Measurements from ENCODE around the gene NRBP1.

Gene NRBP1

GRCh38 chr2:27390822-27391679 is 37.4 kb upstream of the NRBP1 start:
- TF ChIP-seq CTCF (IDR thresholded peaks at IDR 0.05; ENCODE audit: borderline replicate concordance, insufficient read depth, low read depth, low read length), result no peak

GRCh38 chr2:27393225-27393624 is 35.2 kb upstream of the NRBP1 start:
- H3K4me3 ChIP-seq (ENCODE audit: low read depth, low read length), result no peak overlapping the region
- no peak for TF ChIP-seq CTCF (IDR thresholded peaks at IDR 0.05; ENCODE audit: borderline replicate concordance, insufficient read depth, low read depth, low read length)

More at GRCh38 chr2:27390822-27391679, 37.4 kb upstream of the NRBP1 start:
- no peak overlapping the region for H3K4me3 ChIP-seq (ENCODE audit: low read depth, low read length)

DNA sequence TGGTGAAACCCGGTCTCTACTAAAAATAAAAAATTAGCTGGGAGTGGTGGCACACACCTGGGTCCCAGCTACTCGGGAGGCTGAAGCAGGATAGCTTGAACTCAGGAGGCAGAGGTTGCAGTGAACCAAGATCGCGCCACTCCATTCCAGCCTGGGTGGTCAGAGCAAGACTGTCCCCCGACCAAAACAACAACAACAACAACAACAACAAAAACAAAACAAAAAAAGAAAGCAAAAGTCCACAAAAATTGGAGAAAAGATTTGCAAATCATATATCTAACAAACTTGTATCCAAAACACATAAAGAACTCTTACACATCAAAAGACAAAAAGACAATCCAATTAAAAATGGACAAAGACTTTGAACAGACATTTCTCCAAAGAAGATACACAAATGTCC is 29.5 kb upstream of the NRBP1 start:
- no peak overlapping the region for H3K4me3 ChIP-seq (ENCODE audit: low read depth, low read length)
- TF ChIP-seq CTCF (IDR thresholded peaks at IDR 0.05; ENCODE audit: borderline replicate concordance, insufficient read depth, low read depth, low read length), result no peak

DNA sequence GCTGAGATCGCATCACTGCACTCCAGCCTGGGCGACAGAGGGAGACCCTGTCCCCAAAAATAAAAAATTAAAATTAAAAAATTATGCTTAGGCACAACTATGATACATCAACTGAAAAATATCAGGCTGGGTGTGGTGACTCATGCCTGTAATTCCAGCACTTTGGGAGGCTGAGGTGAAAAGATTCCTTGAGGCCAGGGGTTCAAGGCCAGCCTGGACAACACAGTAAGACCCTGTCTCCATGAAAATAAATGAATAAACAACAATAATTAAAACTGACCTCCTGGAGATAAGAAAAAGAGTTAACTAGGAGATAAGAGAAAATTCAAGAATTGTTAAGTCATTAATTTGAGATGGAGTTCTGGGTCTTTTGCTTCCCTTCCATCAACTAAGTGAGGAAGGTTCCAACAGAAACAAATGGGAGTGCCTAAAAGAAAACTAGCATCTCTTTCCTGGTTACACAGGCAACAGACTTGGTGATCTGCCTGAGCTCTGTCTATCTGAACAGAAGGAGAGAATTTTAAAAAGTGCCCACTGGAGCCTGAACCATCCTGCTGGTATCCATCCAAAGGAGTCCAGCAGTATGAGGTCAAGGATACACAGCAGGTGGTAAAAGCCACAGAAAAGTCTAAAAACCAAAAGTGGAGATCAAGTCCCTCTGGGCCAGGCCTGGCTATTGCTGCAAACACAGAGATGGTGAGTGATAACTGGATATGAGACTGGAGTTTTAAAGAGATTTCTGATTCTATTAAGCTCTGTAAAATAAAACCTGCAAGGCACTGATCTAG is 27.9 kb upstream of the NRBP1 start:
- TF ChIP-seq CTCF (IDR thresholded peaks at IDR 0.05; ENCODE audit: borderline replicate concordance, insufficient read depth, low read depth, low read length), result no peak
- no peak overlapping the region for H3K4me3 ChIP-seq (ENCODE audit: low read depth, low read length)

DNA sequence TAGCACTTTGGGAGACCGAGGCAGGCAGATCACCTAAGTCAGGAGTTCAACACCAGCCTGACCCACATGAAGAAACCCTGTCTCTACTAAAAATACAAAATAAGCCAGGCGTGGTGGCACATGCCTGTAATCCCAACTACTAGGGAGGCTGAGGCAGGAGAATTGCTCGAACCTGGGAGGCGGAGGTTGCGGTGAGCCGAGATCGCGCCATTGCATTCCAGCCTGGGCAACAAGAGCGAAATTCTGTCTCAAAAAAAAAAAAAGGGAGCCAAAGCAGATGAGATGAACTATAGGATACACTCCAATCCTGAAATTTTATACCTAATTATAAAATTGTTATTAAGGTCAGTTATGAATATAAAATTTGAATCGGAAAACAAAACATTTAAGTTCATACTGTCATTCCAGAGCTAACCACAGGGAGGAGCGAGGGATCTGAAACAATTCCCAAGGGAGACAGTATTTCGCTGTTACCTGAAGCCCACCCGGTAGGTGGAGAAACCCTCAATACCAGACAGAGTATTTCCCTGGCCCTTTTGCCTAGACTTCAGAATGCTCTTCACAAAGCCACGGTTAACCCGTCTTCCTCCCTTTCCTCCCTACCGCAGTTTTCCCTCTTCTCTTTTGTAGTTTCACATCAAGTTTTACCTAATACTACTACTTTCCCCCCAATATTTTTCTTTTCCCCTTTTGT is 20.5 kb upstream of the NRBP1 start:
- peak; percentile 32; the same call in 1 of the 2 replicates for TF ChIP-seq CTCF (IDR thresholded peaks at IDR 0.05; ENCODE audit: borderline replicate concordance, insufficient read depth, low read depth, low read length)
- peak overlapping the region; percentile 96 for H3K4me3 ChIP-seq (ENCODE audit: low read depth, low read length)

GRCh38 chr2:27408601-27409320 is 19.7 kb upstream of the NRBP1 start:
- TF ChIP-seq CTCF (IDR thresholded peaks at IDR 0.05; ENCODE audit: borderline replicate concordance, insufficient read depth, low read depth, low read length), result no peak
- H3K4me3 ChIP-seq (ENCODE audit: low read depth, low read length), result peak overlapping the region; percentile 96
